Prostate gland (tissue), 2 donors: ENCODE data around the gene PTPRG. TPM values are rescaled to one million over a fixed set of nuclear protein-coding genes. Genes with fewer than 3 reads are reported as not detected.

Experiments used
- DNase-seq: peaks from one replicate; pipeline ENCODE4 v3.0.0-alpha.2; 2019; ENCODE audit warnings: low spot score
- H3K27ac ChIP-seq, 2 donors: fragments of 200-600 bp; sonication (generic); 2 replicates each; pipeline ENCODE4 v1.5.1; 2017 to 2019
- H3K27me3 ChIP-seq: fragments of 200-600 bp; sonication (generic); replicated peaks from 2 replicates; pipeline ENCODE4 v1.5.1; 2019; ENCODE audit not compliant: insufficient read depth
- H3K36me3 ChIP-seq, 2 donors: fragments of 200-600 bp; sonication (generic); 1 replicate in 1 of 2; 2 replicates in 1 of 2; pipeline versions ENCODE4 v1.5.1 to v1.8.1; 2017 to 2019
- H3K4me1 ChIP-seq: fragments of 200-600 bp; sonication (generic); replicated peaks from 2 replicates; pipeline ENCODE4 v1.5.1; 2019
- H3K4me3 ChIP-seq, 2 donors: fragments of 200-600 bp; sonication (generic); 2 replicates each; pipeline ENCODE4 v1.5.1; 2017 to 2019
- H3K9me3 ChIP-seq: fragments of 200-600 bp; sonication (generic); 2 replicates; pipeline ENCODE4 v1.5.1; 2017
- CTCF ChIP-seq, 4 experiments: fragments of 200-600 bp in 2 of 4; fragments of 450-650 bp in 2 of 4; sonication (generic) in 2 of 4; IDR thresholded peaks; 1 replicate in 3 of 4; 2 replicates in 1 of 4; pipeline ENCODE4 v1.5.1; 2016 to 2019; ENCODE audit warnings: antibody characterized with exemption in 4 of 4, mild to moderate bottlenecking in 2 of 4, moderate library complexity in 2 of 4
- POLR2A ChIP-seq: fragments of 450-650 bp; IDR thresholded peaks from one replicate; pipeline ENCODE4 v1.6.1; 2016; ENCODE audit warnings: antibody characterized with exemption, mild to moderate bottlenecking
- POLR2AphosphoS5 ChIP-seq: sonication (generic); formaldehyde crosslinking; IDR thresholded peaks from one replicate; pipeline ENCODE4 v1.6.1; 2017; ENCODE audit warnings: antibody characterized with exemption
- WGBS: methylation state at CpG from one replicate; pipeline ENCODE4 v1.1.5; 2018; 5-methylcytosine and 5-hydroxymethylcytosine counted together
- intact Hi-C: fragments of 100-400 bp; cut with DNase I; formaldehyde crosslinking; loops from one replicate; pipeline ENCODE4 v1.14.2; 2022
- total RNA-seq, 2 donors: library from RNA; depleted of rRNA; stranded (reverse); fragments of >200 nt; gene quantifications; one replicate each; pipeline ENCODE4 v1.1.0, GENCODE V29; 2016

The PTPRG gene
- total RNA-seq, 2 donors from 2014 or later: 22.0 to 78.6 TPM

GRCh38 chr3:61765157-61765876 lies 203.9 kb downstream of the PTPRG start:
- H3K27ac ChIP-seq: no peak overlapping the region
- no peak for DNase-seq
- intact Hi-C loops: no loop called here
- H3K4me3 ChIP-seq: no peak overlapping the region
- 86% methylated on average over 5 of the region's 5 CpGs for WGBS
- H3K36me3 ChIP-seq: no peaks in the 10 kb centered on the region
- TF ChIP-seq POLR2A (no peak), POLR2AphosphoS5 (no peak), CTCF (IDR thresholded peaks at IDR 0.05) (no peak)
- no peaks in the 10 kb centered on the region for H3K27me3 ChIP-seq
- no peaks in the 10 kb centered on the region for H3K4me1 ChIP-seq
- no peaks in the 10 kb centered on the region for H3K9me3 ChIP-seq

DNA sequence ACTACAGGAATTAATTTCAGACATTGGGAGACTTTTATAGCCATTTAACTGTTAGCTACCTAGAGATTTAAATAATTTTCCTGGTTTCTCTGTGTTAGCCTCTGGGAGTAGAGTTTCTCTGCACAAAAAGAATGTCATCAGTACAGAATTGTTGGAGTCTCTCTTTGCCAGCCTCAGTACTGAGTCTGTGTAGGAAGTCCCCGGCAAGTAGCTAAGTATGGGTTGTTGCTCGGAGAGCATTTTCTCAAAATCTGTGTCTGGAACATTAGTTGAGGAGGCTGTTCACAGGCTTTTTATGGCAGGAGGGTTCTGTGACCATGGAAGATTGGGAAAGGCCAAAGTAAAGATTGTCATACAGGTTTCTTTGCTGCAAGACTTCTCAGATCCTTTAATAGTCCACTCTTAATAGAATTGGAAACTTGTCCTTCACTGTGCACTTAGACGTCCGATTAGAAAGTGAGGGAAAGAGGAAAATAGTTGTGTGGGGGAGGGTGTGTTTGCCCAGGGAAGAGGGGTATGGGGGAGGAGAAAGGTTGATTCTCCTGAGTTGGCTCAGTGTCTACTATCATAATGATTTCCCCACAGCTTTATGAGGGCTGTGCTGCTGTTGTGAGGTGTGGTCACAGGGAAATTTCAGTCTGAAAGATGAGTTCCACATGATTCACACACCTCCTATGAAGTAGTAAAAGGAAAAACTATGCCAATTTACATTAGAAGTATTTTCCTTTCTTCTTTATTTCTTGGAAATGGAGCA lies 207.1 kb downstream of the PTPRG start:
- Histone ChIP-seq H3K4me3 (no peak overlapping the region), H3K27ac (no peak overlapping the region), H3K9me3 (no peaks in the 10 kb centered on the region), H3K36me3 (no peaks in the 10 kb centered on the region), H3K27me3 (no peaks in the 10 kb centered on the region), H3K4me1 (no peaks in the 10 kb centered on the region)
- DNase-seq: no peak
- intact Hi-C loops: no loop called here
- no peak for TF ChIP-seq POLR2A
- no peak for TF ChIP-seq POLR2AphosphoS5
- no peak for TF ChIP-seq CTCF (IDR thresholded peaks at IDR 0.05)
- WGBS: 77% methylated on average over 4 of the region's 4 CpGs

DNA sequence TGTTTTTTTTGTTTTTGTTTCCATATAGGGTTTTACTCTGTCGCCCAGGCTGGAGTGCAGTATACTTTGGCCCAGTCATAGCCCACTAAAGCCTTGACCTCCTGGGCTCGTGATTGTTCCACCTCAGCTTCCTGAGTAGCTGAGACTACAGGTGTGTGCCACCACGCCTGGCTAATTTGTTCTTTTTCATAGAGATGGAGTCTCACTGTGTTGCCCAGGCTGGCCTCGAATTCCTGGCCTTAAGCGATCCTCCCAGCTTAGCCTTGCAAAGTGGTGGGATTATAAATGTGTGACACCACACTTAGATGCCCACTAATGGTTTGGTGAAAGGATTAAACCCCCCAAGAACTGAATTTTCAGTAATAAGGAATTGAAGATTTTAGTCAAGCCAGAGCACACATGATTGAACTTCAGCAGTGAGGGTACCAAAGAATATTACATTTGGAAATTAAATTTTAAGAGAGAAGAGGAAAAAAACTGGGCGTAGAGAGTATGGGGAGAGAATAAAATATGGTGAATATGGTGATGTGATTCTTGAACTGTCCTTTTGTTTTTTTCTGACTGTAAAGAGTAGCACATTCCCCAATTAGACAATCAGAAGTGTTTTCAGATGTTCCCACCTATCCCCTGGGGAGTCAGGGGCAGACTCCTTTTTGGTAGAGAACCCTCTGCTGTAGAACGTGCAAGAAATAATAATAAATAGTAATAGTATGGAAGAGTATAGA lies 208.1 kb downstream of the PTPRG start:
- Histone ChIP-seq H3K4me3 (no peak overlapping the region), H3K27ac (no peak overlapping the region), H3K36me3 (no peaks in the 10 kb centered on the region), H3K27me3 (no peaks in the 10 kb centered on the region), H3K9me3 (no peaks in the 10 kb centered on the region), H3K4me1 (no peaks in the 10 kb centered on the region)
- 92% methylated on average over 7 of the region's 7 CpGs for WGBS
- no peak for TF ChIP-seq POLR2A
- TF ChIP-seq POLR2AphosphoS5: no peak
- TF ChIP-seq CTCF (IDR thresholded peaks at IDR 0.05): no peak
- intact Hi-C loops: no loop called here
- no peak for DNase-seq

DNA sequence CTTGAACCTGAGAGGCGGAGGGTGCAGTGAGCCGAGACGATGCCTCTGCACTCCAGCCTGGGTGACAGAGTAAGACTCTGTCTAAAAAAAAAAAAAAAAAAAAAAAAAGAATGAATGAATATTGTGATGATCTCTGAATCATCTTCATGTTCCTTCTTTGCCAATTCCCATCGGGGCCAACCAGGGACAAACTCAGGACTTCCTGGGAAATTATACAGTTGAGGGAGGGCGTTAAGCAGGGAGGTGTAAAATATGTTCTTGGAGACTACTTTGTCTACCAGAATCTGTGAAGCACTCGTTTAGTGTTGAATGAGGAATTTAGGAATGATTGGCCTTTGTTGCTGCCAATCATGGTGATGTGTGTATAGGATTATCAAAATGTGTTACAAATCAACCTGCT lies 210.6 kb downstream of the PTPRG start:
- H3K36me3 ChIP-seq: no peaks in the 10 kb centered on the region
- H3K4me1 ChIP-seq: no peaks in the 10 kb centered on the region
- TF ChIP-seq POLR2AphosphoS5 (no peak), CTCF (IDR thresholded peaks at IDR 0.05) (no peak), POLR2A (no peak)
- 84% methylated on average over 6 of the region's 6 CpGs for WGBS
- H3K27me3 ChIP-seq: no peaks in the 10 kb centered on the region
- no peak overlapping the region for H3K4me3 ChIP-seq
- no peaks in the 10 kb centered on the region for H3K9me3 ChIP-seq
- no peak for DNase-seq
- no peak overlapping the region for H3K27ac ChIP-seq
- intact Hi-C loops: no loop called here
